ENCODE measurements around the gene GRK5.

Gene GRK5

GRCh38 chr10:119373294-119374102, 166.1 kb downstream of the GRK5 start:
- H3K4me3 ChIP-seq (replicated peaks; ENCODE audit: low read depth, low read length), result no peak overlapping the region
- DNase-seq (ENCODE audit: low read depth), result no peak
- no peak for TF ChIP-seq CTCF (IDR thresholded peaks at IDR 0.05; ENCODE audit: low read length, missing control alignments)

DNA sequence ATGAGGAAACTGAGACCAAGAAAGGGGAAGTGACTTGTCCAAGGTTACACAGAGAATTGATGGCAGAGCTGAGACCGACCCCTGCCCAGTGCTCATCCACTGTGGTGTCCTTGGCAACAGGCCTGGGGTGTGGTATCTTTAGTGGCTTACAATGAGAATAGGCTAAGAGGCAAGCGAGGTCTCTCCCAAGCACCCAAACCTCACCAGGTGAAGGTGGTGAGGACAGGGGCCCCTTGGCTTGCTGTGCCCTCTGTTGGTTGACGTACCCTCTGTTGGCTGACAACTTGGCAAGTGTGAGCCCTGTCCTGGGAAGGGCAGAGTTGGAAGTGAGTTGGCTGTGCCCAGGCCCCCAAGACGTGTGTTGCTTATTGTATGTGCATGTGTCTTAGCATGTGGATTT, 166.9 kb downstream of the GRK5 start:
- DNase-seq (ENCODE audit: low read depth), result no peak
- no peak overlapping the region for H3K4me3 ChIP-seq (replicated peaks; ENCODE audit: low read depth, low read length)
- TF ChIP-seq CTCF (IDR thresholded peaks at IDR 0.05; ENCODE audit: low read length, missing control alignments), result no peak

GRCh38 chr10:119375574-119376272, 168.4 kb downstream of the GRK5 start:
- no peak for DNase-seq (ENCODE audit: low read depth)
- no peak overlapping the region for H3K4me3 ChIP-seq (replicated peaks; ENCODE audit: low read depth, low read length)
- TF ChIP-seq CTCF (IDR thresholded peaks at IDR 0.05; ENCODE audit: low read length, missing control alignments), result no peak

GRCh38 chr10:119377451-119377957, 170.1 kb downstream of the GRK5 start:
- no peak overlapping the region for H3K4me3 ChIP-seq (replicated peaks; ENCODE audit: low read depth, low read length)
- TF ChIP-seq CTCF (IDR thresholded peaks at IDR 0.05; ENCODE audit: low read length, missing control alignments), result no peak
- no peak for DNase-seq (ENCODE audit: low read depth)

- DNase-seq (ENCODE audit: low read depth), result no peak
- no peak overlapping the region for H3K4me3 ChIP-seq (replicated peaks; ENCODE audit: low read depth, low read length)
- TF ChIP-seq CTCF (IDR thresholded peaks at IDR 0.05; ENCODE audit: low read length, missing control alignments), result no peak
Observed at GRCh38 chr10:119377958-119378736, 170.8 kb downstream of the GRK5 start.

GRCh38 chr10:119378737-119379067, 171.3 kb downstream of the GRK5 start:
- no peak for DNase-seq (ENCODE audit: low read depth)
- H3K4me3 ChIP-seq (replicated peaks; ENCODE audit: low read depth, low read length), result no peak overlapping the region
- no peak for TF ChIP-seq CTCF (IDR thresholded peaks at IDR 0.05; ENCODE audit: low read length, missing control alignments)

Data from fibroblast of pulmonary artery (primary cell).